Skeletal muscle tissue (tissue), 4 donors: ENCODE measurements around the gene CAGE1. TPM values are rescaled to one million over a fixed set of nuclear protein-coding genes. Genes with fewer than 3 reads are reported as not detected.

ENCODE experiments used
- H3K27ac ChIP-seq: one replicate; pipeline ENCODE4 v1.7.0; 2013; ENCODE audit warnings: mild to moderate bottlenecking, low read depth, low read length, inconsistent platforms
- H3K27me3 ChIP-seq, 3 donors: one replicate each; pipeline ENCODE4 v1.7.0; 2013; ENCODE audit warnings: low read length in 3 of 3; ENCODE audit not compliant: control insufficient read depth in 3 of 3, insufficient read depth in 3 of 3
- H3K36me3 ChIP-seq, 3 donors: one replicate each; pipeline ENCODE4 v1.7.0; 2013; ENCODE audit warnings: low read length in 3 of 3; ENCODE audit not compliant: control insufficient read depth in 3 of 3, insufficient read depth in 3 of 3
- H3K4me1 ChIP-seq, 3 donors: one replicate each; pipeline ENCODE4 v1.7.0; 2013; ENCODE audit warnings: low read length in 3 of 3, mild to moderate bottlenecking in 3 of 3; ENCODE audit not compliant: control insufficient read depth in 3 of 3, insufficient read depth in 3 of 3
- H3K4me3 ChIP-seq, 3 donors: one replicate each; pipeline ENCODE4 v1.7.0; 2013; ENCODE audit warnings: low read length in 3 of 3
- H3K9ac ChIP-seq, 3 donors: one replicate each; pipeline ENCODE4 v1.7.0; 2013; ENCODE audit warnings: low read length in 3 of 3, mild to moderate bottlenecking in 3 of 3, moderate library complexity in 2 of 3, low read depth in 1 of 3
- H3K9me3 ChIP-seq, 3 donors: one replicate each; pipeline ENCODE4 v1.7.0; 2013; ENCODE audit warnings: low read length in 3 of 3; ENCODE audit not compliant: control insufficient read depth in 3 of 3
- total RNA-seq: library from RNA; depleted of rRNA; stranded (reverse); fragments of >200 nt; gene quantifications from one replicate; pipeline ENCODE4 v1.2.3, GENCODE V29; 2014
- donor health status: Osteomylitis.

Gene CAGE1
- total RNA-seq, 1 donor from 2014 or later = not detected

GRCh38 chr6:7411328-7411727 lies 21.8 kb upstream of the CAGE1 start:
- H3K27me3 ChIP-seq = no peaks in the 10 kb centered on the region
- H3K4me1 ChIP-seq = no peaks in the 10 kb centered on the region
- H3K9me3 ChIP-seq = no peaks in the 10 kb centered on the region
- H3K27ac ChIP-seq = no peak overlapping the region
- no peak overlapping the region for H3K9ac ChIP-seq
- no peak overlapping the region for H3K4me3 ChIP-seq
- peaks cover 25 to 66% (median 63%) of the 10 kb centered on the region in 3 donors for H3K36me3 ChIP-seq

GRCh38 chr6:7410851-7411250 lies 21.3 kb upstream of the CAGE1 start:
- Histone ChIP-seq H3K4me3 (no peak overlapping the region), H3K27ac (no peak overlapping the region), H3K4me1 (no peaks in the 10 kb centered on the region), H3K9ac (no peak overlapping the region), H3K27me3 (no peaks in the 10 kb centered on the region), H3K9me3 (no peaks in the 10 kb centered on the region), H3K36me3 (peaks cover 24 to 63% (median 62%) of the 10 kb centered on the region in 3 donors)

GRCh38 chr6:7409740-7410139 lies 20.2 kb upstream of the CAGE1 start:
- H3K27me3 ChIP-seq = no peaks in the 10 kb centered on the region
- H3K36me3 ChIP-seq = peaks cover 17 to 62% (median 57%) of the 10 kb centered on the region in 3 donors
- H3K4me1 ChIP-seq = no peaks in the 10 kb centered on the region
- no peak overlapping the region for H3K27ac ChIP-seq
- no peak overlapping the region for H3K4me3 ChIP-seq
- no peak overlapping the region for H3K9ac ChIP-seq
- H3K9me3 ChIP-seq = no peaks in the 10 kb centered on the region

GRCh38 chr6:7406743-7407142 lies 17.2 kb upstream of the CAGE1 start:
- H3K36me3 ChIP-seq = peaks cover 23 to 65% (median 62%) of the 10 kb centered on the region in 3 donors
- H3K4me1 ChIP-seq = no peaks in the 10 kb centered on the region
- H3K9ac ChIP-seq = no peak overlapping the region
- no peaks in the 10 kb centered on the region for H3K9me3 ChIP-seq
- H3K27ac ChIP-seq = no peak overlapping the region
- H3K4me3 ChIP-seq = no peak overlapping the region
- no peaks in the 10 kb centered on the region for H3K27me3 ChIP-seq

GRCh38 chr6:7404546-7404945 lies 15.0 kb upstream of the CAGE1 start:
- no peak overlapping the region for H3K27ac ChIP-seq
- H3K9me3 ChIP-seq = no peaks in the 10 kb centered on the region
- no peak overlapping the region for H3K9ac ChIP-seq
- H3K27me3 ChIP-seq = no peaks in the 10 kb centered on the region
- peaks cover 20 to 56% (median 53%) of the 10 kb centered on the region in 3 donors for H3K36me3 ChIP-seq
- no peaks in the 10 kb centered on the region for H3K4me1 ChIP-seq
- H3K4me3 ChIP-seq = no peak overlapping the region

GRCh38 chr6:7402716-7403115 lies 13.2 kb upstream of the CAGE1 start:
- no peak overlapping the region for H3K27ac ChIP-seq

GRCh38 chr6:7401075-7401474 lies 11.5 kb upstream of the CAGE1 start:
- no peak overlapping the region for H3K4me3 ChIP-seq
- H3K4me1 ChIP-seq = no peaks in the 10 kb centered on the region
- H3K27me3 ChIP-seq = no peaks in the 10 kb centered on the region
- H3K36me3 ChIP-seq = peaks cover 19 to 57% (median 44%) of the 10 kb centered on the region in 3 donors
- no peak overlapping the region for H3K27ac ChIP-seq
- no peak overlapping the region for H3K9ac ChIP-seq
- no peaks in the 10 kb centered on the region for H3K9me3 ChIP-seq

More at GRCh38 chr6:7402716-7403115, 13.2 kb upstream of the CAGE1 start:
- Histone ChIP-seq H3K27me3 (no peaks in the 10 kb centered on the region), H3K4me1 (no peaks in the 10 kb centered on the region), H3K36me3 (peaks cover 20 to 57% (median 53%) of the 10 kb centered on the region in 3 donors), H3K4me3 (no peak overlapping the region), H3K9ac (no peak overlapping the region), H3K9me3 (no peaks in the 10 kb centered on the region)

- Histone ChIP-seq H3K9me3 (no peaks in the 10 kb centered on the region), H3K4me1 (peaks cover 11 to 18% (median 13%) of the 10 kb centered on the region in 3 donors), H3K27me3 (no peaks in the 10 kb centered on the region), H3K9ac (no peak overlapping the region), H3K27ac (no peak overlapping the region), H3K4me3 (no peak overlapping the region), H3K36me3 (peaks cover 6 to 24% (median 22%) of the 10 kb centered on the region in 3 donors)
Measured at GRCh38 chr6:7392402-7392801, 2.9 kb upstream of the CAGE1 start.

GRCh38 chr6:7391151-7391550 lies 1.6 kb upstream of the CAGE1 start:
- Histone ChIP-seq H3K4me1 (peaks cover 11 to 18% (median 13%) of the 10 kb centered on the region in 3 donors), H3K9me3 (no peaks in the 10 kb centered on the region), H3K27me3 (no peaks in the 10 kb centered on the region), H3K4me3 (peak overlapping the region in 1 of 3 donors; percentile 99), H3K36me3 (peaks cover 3 to 17% (median 15%) of the 10 kb centered on the region in 3 donors), H3K27ac (no peak overlapping the region), H3K9ac (peak overlapping the region in 1 of 3 donors; percentile 85)

- Histone ChIP-seq H3K4me1 (peaks cover 11 to 18% (median 13%) of the 10 kb centered on the region in 3 donors), H3K9me3 (no peaks in the 10 kb centered on the region), H3K27me3 (no peaks in the 10 kb centered on the region), H3K4me3 (peak overlapping the region; percentile 79 to 99 (median 93)), H3K27ac (peak overlapping the region; percentile 80), H3K36me3 (peaks cover 3 to 10% (median 9%) of the 10 kb centered on the region in 3 donors), H3K9ac (peak overlapping the region; percentile 85 to 97 (median 92))
Measured at GRCh38 chr6:7390226-7390878, 810 bp upstream of the CAGE1 start.
